ENCODE results near the gene SWSAP1.
"Not testable (repeated sequence)": the region's sequence is repeated elsewhere in the genome, so short reads cannot be mapped to it uniquely, and the experiment has no call there.

DNA sequence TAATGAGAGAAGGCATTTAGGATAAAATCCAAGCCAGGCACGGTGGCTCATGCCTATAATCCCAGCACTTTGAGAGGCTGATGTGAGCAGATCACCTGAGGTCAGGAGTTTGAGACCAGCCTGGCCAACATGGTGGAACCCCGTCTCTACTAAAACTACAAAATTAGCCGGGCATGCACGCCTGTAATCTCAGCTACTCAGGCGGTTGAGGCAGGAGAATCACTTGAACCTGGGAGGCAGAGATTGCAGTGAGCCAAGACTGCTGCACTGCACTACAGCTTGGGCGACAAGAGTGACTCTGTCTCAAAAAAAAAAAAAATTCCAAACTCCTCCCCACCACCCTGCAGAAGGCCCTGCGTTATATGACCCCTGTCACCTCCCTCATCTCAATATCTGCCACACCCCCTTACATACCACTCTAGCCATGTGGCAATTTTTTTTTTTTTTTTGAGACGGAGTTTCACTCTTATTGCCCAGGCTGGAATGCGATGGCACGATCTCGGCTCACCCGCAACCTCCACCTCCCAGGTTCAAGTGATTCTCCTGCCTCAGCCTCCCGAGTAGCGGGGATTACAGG, 4.9 kb downstream of the SWSAP1 start:
- not testable (repeated sequence) for TF ChIP-seq POLR2A, EP300 (IDR thresholded peaks at IDR 0.05)
- TF ChIP-seq, protein P1, sequence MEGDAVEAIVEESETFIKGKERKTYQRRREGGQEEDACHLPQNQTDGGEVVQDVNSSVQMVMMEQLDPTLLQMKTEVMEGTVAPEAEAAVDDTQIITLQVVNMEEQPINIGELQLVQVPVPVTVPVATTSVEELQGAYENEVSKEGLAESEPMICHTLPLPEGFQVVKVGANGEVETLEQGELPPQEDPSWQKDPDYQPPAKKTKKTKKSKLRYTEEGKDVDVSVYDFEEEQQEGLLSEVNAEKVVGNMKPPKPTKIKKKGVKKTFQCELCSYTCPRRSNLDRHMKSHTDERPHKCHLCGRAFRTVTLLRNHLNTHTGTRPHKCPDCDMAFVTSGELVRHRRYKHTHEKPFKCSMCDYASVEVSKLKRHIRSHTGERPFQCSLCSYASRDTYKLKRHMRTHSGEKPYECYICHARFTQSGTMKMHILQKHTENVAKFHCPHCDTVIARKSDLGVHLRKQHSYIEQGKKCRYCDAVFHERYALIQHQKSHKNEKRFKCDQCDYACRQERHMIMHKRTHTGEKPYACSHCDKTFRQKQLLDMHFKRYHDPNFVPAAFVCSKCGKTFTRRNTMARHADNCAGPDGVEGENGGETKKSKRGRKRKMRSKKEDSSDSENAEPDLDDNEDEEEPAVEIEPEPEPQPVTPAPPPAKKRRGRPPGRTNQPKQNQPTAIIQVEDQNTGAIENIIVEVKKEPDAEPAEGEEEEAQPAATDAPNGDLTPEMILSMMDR (IDR thresholded peaks at IDR 0.05), result not testable (repeated sequence)

Measured in upper lobe of left lung (tissue), 4 donors.